Testis (tissue), 3 donors: ENCODE measurements around the gene ZFP64. TPM values are rescaled to one million over a fixed set of nuclear protein-coding genes. Genes with fewer than 3 reads are reported as not detected.

Experiments
- DNase-seq: peaks from one replicate; pipeline ENCODE4 v3.0.0-alpha.2; 2019
- H3K27ac ChIP-seq, 2 donors: fragments of 200-600 bp; sonication (generic); one replicate each; pipeline ENCODE4 v1.5.1; 2019
- H3K27me3 ChIP-seq: fragments of 200-600 bp; sonication (generic); one replicate; pipeline ENCODE4 v1.5.1; 2019
- H3K36me3 ChIP-seq: fragments of 200-600 bp; sonication (generic); one replicate; pipeline ENCODE4 v1.5.1; 2017; ENCODE audit warnings: low read depth; ENCODE audit errors: missing control alignments
- H3K4me1 ChIP-seq: fragments of 200-600 bp; sonication (generic); one replicate; pipeline ENCODE4 v1.5.1; 2019
- H3K4me3 ChIP-seq, 2 donors: fragments of 200-600 bp; sonication (generic); one replicate each; pipeline ENCODE4 v1.5.1; 2017 to 2019
- H3K9me3 ChIP-seq: fragments of 200-600 bp; sonication (generic); one replicate; pipeline ENCODE4 v1.5.1; 2017
- POLR2A ChIP-seq: fragments of 450-650 bp; IDR thresholded peaks from one replicate; pipeline ENCODE4 v1.6.1; 2017; ENCODE audit warnings: antibody characterized with exemption, mild to moderate bottlenecking, moderate library complexity
- WGBS, 2 donors: methylation state at CpG; one replicate each; pipeline ENCODE4 v1.1.5; 2018; 5-methylcytosine and 5-hydroxymethylcytosine counted together
- intact Hi-C: fragments of 100-400 bp; cut with DNase I; formaldehyde crosslinking; loops from one replicate; pipeline ENCODE4 v1.15.1; 2023; ENCODE audit warnings: low total_unique reads
- polyA plus RNA-seq: library from polyadenylated mRNA; stranded (reverse); fragments of 350-450 nt; fragmentation: Illumina TruSeq; extraction: RNeasy Lipid Tissue Mini Kit (QIAGEN cat#74804); gene quantifications from one replicate; pipeline ENCODE4 v1.2.3, GENCODE V29; 2014; ENCODE audit warnings: low read depth, low replicate concordance; ENCODE audit not compliant: insufficient read depth
- total RNA-seq, 2 donors: library from RNA; depleted of rRNA; stranded (reverse); fragments of >200 nt; gene quantifications; one replicate each; pipeline ENCODE4 v1.2.3, GENCODE V29; 2016
- TF ChIP-seq, protein P1 (sequence below), 3 experiments: fragments of 450-650 bp in 2 of 3; fragments of 200-600 bp in 1 of 3; sonication (generic) in 1 of 3; IDR thresholded peaks; one replicate each; pipeline ENCODE4 v1.5.1; 2016 to 2019; ENCODE audit warnings: antibody characterized with exemption in 3 of 3, mild to moderate bottlenecking in 2 of 3, moderate library complexity in 1 of 3

ZFP64 gene
- total and polyA plus RNA-seq, 3 donors from 2014 or later, result 16.4 to 33.6 (median 24.8) TPM

DNA sequence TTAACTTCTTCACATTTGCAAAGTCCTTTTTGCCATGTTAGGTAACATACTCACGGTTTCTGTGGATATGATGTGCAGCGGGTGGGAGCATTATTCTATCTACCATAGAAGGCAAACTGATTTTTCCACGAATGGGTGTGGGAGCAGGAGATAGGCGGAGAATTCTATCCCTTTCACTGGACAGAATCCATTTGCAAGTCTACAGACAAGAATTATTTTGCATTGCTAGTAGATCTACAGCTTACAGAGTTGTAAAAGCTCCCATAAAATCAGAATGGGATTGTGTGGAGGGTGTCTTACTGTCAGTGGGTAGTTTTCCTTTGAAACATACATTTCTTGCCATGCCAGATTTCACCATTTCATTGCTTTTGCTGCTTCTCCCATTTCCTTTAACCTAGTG, 22.4 kb upstream of the ZFP64 start:
- Histone ChIP-seq H3K27me3 (no peaks in the 10 kb centered on the region), H3K4me3 (no peak overlapping the region), H3K4me1 (no peaks in the 10 kb centered on the region), H3K27ac (no peak overlapping the region), H3K36me3 (no peaks in the 10 kb centered on the region), H3K9me3 (no peaks in the 10 kb centered on the region)
- TF ChIP-seq POLR2A, result no peak
- TF ChIP-seq, protein P1, sequence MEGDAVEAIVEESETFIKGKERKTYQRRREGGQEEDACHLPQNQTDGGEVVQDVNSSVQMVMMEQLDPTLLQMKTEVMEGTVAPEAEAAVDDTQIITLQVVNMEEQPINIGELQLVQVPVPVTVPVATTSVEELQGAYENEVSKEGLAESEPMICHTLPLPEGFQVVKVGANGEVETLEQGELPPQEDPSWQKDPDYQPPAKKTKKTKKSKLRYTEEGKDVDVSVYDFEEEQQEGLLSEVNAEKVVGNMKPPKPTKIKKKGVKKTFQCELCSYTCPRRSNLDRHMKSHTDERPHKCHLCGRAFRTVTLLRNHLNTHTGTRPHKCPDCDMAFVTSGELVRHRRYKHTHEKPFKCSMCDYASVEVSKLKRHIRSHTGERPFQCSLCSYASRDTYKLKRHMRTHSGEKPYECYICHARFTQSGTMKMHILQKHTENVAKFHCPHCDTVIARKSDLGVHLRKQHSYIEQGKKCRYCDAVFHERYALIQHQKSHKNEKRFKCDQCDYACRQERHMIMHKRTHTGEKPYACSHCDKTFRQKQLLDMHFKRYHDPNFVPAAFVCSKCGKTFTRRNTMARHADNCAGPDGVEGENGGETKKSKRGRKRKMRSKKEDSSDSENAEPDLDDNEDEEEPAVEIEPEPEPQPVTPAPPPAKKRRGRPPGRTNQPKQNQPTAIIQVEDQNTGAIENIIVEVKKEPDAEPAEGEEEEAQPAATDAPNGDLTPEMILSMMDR (IDR thresholded peaks at IDR 0.05), result no peak
- 80 to 86% methylated on average over 4 of the region's 4 CpGs for WGBS, 2 donors
- no peak for DNase-seq
- intact Hi-C loops, result no loop called here

DNA sequence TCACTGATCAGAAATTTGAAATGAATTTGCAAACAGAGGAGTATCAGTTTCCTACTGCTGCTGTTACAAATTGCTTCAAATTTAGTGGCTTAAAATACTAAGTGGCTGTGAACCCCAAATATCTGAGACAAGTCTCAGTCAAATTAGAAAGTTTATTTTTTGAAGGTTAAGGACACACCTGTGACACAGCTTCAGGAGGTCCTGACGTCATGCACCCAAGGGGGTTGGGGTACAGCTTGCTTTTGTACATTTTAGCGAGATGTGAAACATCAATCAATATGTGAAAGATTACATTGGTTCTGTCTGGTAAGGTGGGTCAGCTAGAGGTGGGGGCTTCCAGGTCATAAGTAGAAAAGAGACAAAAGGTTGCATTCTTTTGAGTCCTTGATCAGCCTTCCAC, 21.4 kb upstream of the ZFP64 start:
- intact Hi-C loops, result no loop called here
- WGBS, 2 donors, result 72 to 82% methylated on average over 2 of the region's 2 CpGs
- no peaks in the 10 kb centered on the region for H3K9me3 ChIP-seq

DNA sequence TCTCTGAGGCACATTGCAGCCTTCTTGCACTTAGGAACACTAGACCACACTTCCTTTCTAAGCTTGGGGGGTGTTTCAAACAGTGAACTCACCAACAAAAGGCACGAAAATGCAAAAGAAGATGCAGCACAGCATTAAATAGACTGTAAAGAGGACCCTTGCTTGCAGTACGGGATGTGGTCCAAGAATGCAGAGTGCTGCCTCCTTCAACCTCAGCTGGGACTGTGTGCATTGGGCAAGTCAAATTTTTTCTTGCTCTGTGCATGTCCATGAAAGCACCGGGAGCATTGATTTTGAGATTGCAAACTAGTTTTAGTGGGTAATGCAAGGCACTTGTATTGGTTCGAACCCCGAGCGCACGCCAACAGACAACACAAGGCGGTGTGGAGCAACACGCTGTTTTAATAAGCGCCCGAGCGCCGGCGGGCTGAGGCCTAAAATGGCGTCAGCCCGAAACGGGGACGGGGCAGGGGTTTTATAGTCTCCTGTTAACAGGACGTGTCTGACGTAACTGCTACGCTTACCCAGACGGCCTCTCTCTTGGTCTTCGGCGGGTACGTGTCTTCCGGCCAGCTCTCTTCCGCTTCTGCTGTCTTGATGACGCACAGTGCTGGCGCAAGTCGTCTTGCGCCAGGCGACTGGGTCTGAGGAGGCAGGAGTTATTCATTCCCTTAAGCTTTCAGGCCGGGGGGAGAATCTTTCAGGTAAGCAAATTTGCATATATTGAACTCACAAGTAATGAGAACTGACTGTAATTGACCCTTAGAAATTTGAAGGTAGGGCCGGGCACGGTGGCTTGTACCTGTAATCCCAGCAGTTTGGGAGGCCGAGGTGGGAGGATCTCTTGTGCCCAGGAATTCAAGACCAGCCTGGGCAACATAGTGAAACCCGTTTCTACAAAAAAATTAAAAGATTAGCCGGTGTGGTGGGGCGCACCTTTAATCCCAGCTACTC, 18.7 kb upstream of the ZFP64 start:
- peak overlapping the region; percentile 31 to 47 for H3K4me3 ChIP-seq
- no peak overlapping the region for H3K27ac ChIP-seq
- intact Hi-C loops, result no loop called here
- no peaks in the 10 kb centered on the region for H3K27me3 ChIP-seq
- H3K4me1 ChIP-seq, result no peaks in the 10 kb centered on the region
- peak; percentile 78 for DNase-seq
- H3K36me3 ChIP-seq, result no peaks in the 10 kb centered on the region
- TF ChIP-seq, protein P1 (IDR thresholded peaks at IDR 0.05), result no peak
- no peak for TF ChIP-seq POLR2A
- 73 to 79% methylated on average over 34 to 39 of the region's 39 CpGs for WGBS, 2 donors
- H3K9me3 ChIP-seq, result no peaks in the 10 kb centered on the region

More for the DNA sequence above, 21.4 kb upstream of the ZFP64 start:
- Histone ChIP-seq H3K4me1 (no peaks in the 10 kb centered on the region), H3K4me3 (no peak overlapping the region), H3K27ac (no peak overlapping the region), H3K27me3 (no peaks in the 10 kb centered on the region), H3K36me3 (no peaks in the 10 kb centered on the region)
- DNase-seq, result no peak
- TF ChIP-seq, protein P1 (IDR thresholded peaks at IDR 0.05), result no peak
- TF ChIP-seq POLR2A, result no peak

DNA sequence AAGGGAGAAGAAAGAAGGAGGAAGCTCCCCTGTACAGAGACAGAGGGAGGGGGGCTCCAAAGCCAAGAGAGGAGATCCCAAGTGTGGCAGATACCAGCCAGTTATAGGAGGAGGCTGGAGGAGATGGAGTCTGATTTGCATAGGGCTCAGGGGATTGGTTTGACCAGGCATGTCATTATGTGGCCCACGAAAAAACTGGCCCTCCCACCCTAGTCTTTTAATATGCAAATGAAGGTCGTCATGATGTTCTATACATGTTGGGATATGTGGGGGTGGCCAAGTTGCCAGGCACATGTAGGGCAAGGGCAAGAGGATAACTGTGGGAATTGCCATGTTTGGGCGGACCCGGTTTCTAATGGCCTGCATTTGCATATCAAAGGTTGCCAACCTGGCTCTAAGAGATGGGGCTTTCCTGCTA, 17.6 kb upstream of the ZFP64 start:
- TF ChIP-seq POLR2A, result no peak
- TF ChIP-seq, protein P1 (IDR thresholded peaks at IDR 0.05), result no peak
- no peaks in the 10 kb centered on the region for H3K36me3 ChIP-seq
- intact Hi-C loops, result no loop called here
- WGBS, 2 donors, result 22 to 28% methylated on average over 4 of the region's 4 CpGs
- H3K27ac ChIP-seq, result no peak overlapping the region
- no peaks in the 10 kb centered on the region for H3K9me3 ChIP-seq
- no peak overlapping the region for H3K4me3 ChIP-seq
- DNase-seq, result no peak
- no peaks in the 10 kb centered on the region for H3K27me3 ChIP-seq
- H3K4me1 ChIP-seq, result no peaks in the 10 kb centered on the region
